HG02571 (cell line): ENCODE results near the gene SLC38A5.

Experiments used
- ATAC-seq: cut with Tn5 transposase; IDR thresholded peaks from one replicate; pipeline ENCODE4 v1.9.1; 2021; ENCODE audit warnings: mild to moderate bottlenecking, moderate library complexity; ENCODE audit not compliant: unreplicated experiment

Gene SLC38A5

GRCh38 chrX:48492293-48492910 is 22.3 kb upstream of the SLC38A5 start:
- no peak for ATAC-seq

- no peak for ATAC-seq
Measured at GRCh38 chrX:48491809-48492208, 21.7 kb upstream of the SLC38A5 start.

GRCh38 chrX:48490661-48491060 is 20.6 kb upstream of the SLC38A5 start:
- ATAC-seq = no peak

- ATAC-seq = no peak
Measured at GRCh38 chrX:48489892-48490291, 19.8 kb upstream of the SLC38A5 start.

GRCh38 chrX:48489296-48489695 is 19.2 kb upstream of the SLC38A5 start:
- no peak for ATAC-seq

GRCh38 chrX:48488034-48488433 is 18.0 kb upstream of the SLC38A5 start:
- ATAC-seq = no peak

- ATAC-seq = no peak
Measured at GRCh38 chrX:48487362-48487798, 17.3 kb upstream of the SLC38A5 start.

GRCh38 chrX:48482526-48482925 is 12.5 kb upstream of the SLC38A5 start:
- ATAC-seq = no peak

- ATAC-seq = no peak
Measured at GRCh38 chrX:48480583-48480982, 10.5 kb upstream of the SLC38A5 start.

GRCh38 chrX:48480142-48480541 is 10.1 kb upstream of the SLC38A5 start:
- ATAC-seq = no peak

- no peak for ATAC-seq
Measured at GRCh38 chrX:48478806-48479205, 8.7 kb upstream of the SLC38A5 start.

- no peak for ATAC-seq
Measured at GRCh38 chrX:48477960-48478755, 8.1 kb upstream of the SLC38A5 start.

GRCh38 chrX:48476919-48477318 is 6.9 kb upstream of the SLC38A5 start:
- ATAC-seq = no peak

GRCh38 chrX:48475774-48476577 is 5.9 kb upstream of the SLC38A5 start, which contains the start of gene FTSJ1:
Gene FTSJ1, plus strand, starts transcription at chrX:48476199. Its CDS starts 1,849 bp downstream, at chrX:48478048.
- ATAC-seq = peak; percentile 83

GRCh38 chrX:48475296-48475695 is 5.2 kb upstream of the SLC38A5 start:
- ATAC-seq = no peak

- no peak for ATAC-seq
Measured at GRCh38 chrX:48474581-48474980, 4.5 kb upstream of the SLC38A5 start.

GRCh38 chrX:48474127-48474526 is 4.1 kb upstream of the SLC38A5 start:
- no peak for ATAC-seq

- no peak for ATAC-seq
Measured at GRCh38 chrX:48473704-48473990, 3.6 kb upstream of the SLC38A5 start.

GRCh38 chrX:48472851-48473703 is 3.0 kb upstream of the SLC38A5 start:
- no peak for ATAC-seq

- ATAC-seq = no peak
Measured at GRCh38 chrX:48472225-48472624, 2.2 kb upstream of the SLC38A5 start.

GRCh38 chrX:48471504-48471903 is 1.4 kb upstream of the SLC38A5 start:
- ATAC-seq = no peak
